Uterus (tissue), 4 donors: ENCODE results near the gene GGCX. TPM values are rescaled to one million over a fixed set of nuclear protein-coding genes. Genes with fewer than 3 reads are reported as not detected.

Experiments used
- DNase-seq, 2 donors: peaks; one replicate each; pipeline ENCODE4 v3.0.0-alpha.2; 2019 to 2020
- H3K27ac ChIP-seq, 2 donors: fragments of 200-600 bp; sonication (generic); 1 replicate in 1 of 2; 2 replicates in 1 of 2; pipeline ENCODE4 v1.5.1; 2016 to 2018
- H3K27me3 ChIP-seq, 2 donors: fragments of 200-600 bp; sonication (generic); one replicate each; pipeline ENCODE4 v1.5.1; 2018 to 2019; ENCODE audit warnings: control low read depth in 1 of 2
- H3K36me3 ChIP-seq, 2 donors: fragments of 200-600 bp; sonication (generic); one replicate each; pipeline ENCODE4 v1.5.1; 2019; ENCODE audit warnings: control low read depth in 1 of 2
- H3K4me1 ChIP-seq, 2 donors: fragments of 200-600 bp; sonication (generic); one replicate each; pipeline ENCODE4 v1.5.1; 2018 to 2019; ENCODE audit warnings: control low read depth in 1 of 2
- H3K4me3 ChIP-seq, 2 donors: fragments of 200-600 bp; sonication (generic); 1 replicate in 1 of 2; 2 replicates in 1 of 2; pipeline ENCODE4 v1.5.1; 2018 to 2019; ENCODE audit warnings: mild to moderate bottlenecking in 1 of 2
- H3K9me3 ChIP-seq, 2 donors: fragments of 200-600 bp; sonication (generic); one replicate each; pipeline ENCODE4 v1.5.1; 2019; ENCODE audit warnings: control low read depth in 1 of 2
- POLR2A ChIP-seq, 2 donors: fragments of 450-650 bp; IDR thresholded peaks; one replicate each; pipeline ENCODE4 v1.6.1; 2016; ENCODE audit warnings: antibody characterized with exemption in 2 of 2, mild to moderate bottlenecking in 1 of 2, moderate library complexity in 1 of 2
- intact Hi-C: fragments of 100-400 bp; cut with DNase I; formaldehyde crosslinking; loops from one replicate; pipeline ENCODE4 v1.15.1; 2023; ENCODE audit warnings: low total_unique reads
- total RNA-seq, 4 donors: library from RNA; depleted of rRNA in 3 of 4; stranded (reverse); fragments of >200 nt in 3 of 4; gene quantifications; one replicate each; pipeline versions ENCODE4 v1.1.0 to v1.2.4, GENCODE V29; 2014 to 2023
- TF ChIP-seq, protein P1 (sequence below), 4 experiments: fragments of 200-600 bp in 2 of 4; fragments of 450-650 bp in 2 of 4; sonication (generic) in 2 of 4; IDR thresholded peaks; one replicate each; pipeline ENCODE4 v1.5.1; 2016 to 2019; ENCODE audit warnings: antibody characterized with exemption in 4 of 4, mild to moderate bottlenecking in 2 of 4, moderate library complexity in 1 of 4
- donor health status: DM: yes; HTN: yes; CAD: no.

The GGCX gene
- total RNA-seq, 4 donors from 2014 or later, result 14.1 to 54.1 (median 37.9) TPM

- H3K9me3 ChIP-seq, result no peaks in the 10 kb centered on the region
- H3K4me3 ChIP-seq, result no peak overlapping the region
- intact Hi-C loops, result no loop called here
- no peaks in the 10 kb centered on the region for H3K36me3 ChIP-seq
- no peaks in the 10 kb centered on the region for H3K27me3 ChIP-seq
- H3K27ac ChIP-seq, result peak overlapping the region in 1 of 2 donors; percentile 35
- DNase-seq, result no peak
- peaks cover 0 to 6% of the 10 kb centered on the region in 2 donors for H3K4me1 ChIP-seq
- TF ChIP-seq, protein P1, sequence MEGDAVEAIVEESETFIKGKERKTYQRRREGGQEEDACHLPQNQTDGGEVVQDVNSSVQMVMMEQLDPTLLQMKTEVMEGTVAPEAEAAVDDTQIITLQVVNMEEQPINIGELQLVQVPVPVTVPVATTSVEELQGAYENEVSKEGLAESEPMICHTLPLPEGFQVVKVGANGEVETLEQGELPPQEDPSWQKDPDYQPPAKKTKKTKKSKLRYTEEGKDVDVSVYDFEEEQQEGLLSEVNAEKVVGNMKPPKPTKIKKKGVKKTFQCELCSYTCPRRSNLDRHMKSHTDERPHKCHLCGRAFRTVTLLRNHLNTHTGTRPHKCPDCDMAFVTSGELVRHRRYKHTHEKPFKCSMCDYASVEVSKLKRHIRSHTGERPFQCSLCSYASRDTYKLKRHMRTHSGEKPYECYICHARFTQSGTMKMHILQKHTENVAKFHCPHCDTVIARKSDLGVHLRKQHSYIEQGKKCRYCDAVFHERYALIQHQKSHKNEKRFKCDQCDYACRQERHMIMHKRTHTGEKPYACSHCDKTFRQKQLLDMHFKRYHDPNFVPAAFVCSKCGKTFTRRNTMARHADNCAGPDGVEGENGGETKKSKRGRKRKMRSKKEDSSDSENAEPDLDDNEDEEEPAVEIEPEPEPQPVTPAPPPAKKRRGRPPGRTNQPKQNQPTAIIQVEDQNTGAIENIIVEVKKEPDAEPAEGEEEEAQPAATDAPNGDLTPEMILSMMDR (IDR thresholded peaks at IDR 0.05), result no peak
- TF ChIP-seq POLR2A (IDR thresholded peaks at IDR 0.05), result no peak
Measured at GRCh38 chr2:85505551-85506238, 55.6 kb downstream of the GGCX start.

DNA sequence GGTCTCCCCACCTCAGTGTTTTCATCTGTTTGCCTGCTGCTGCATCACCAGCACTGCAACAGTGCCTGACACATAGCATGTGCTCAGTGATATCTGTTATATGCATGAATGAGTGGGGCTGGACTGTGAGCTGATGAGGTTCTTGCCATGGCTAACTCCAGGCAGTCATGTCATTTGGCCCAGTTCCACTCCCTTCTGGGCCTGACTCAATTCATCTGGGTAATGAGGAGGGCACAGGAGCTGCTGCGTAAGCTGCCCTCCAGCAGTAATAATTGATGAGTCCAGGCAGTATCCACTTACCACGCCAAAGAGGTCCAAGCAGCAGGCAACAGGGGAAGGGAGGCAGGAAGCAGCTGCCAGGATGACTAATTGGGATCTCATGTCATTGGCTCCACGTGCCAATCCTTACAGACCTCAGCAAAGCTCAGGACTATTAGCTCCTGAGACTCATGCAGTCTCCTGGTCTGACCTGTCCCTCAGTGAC is 56.5 kb downstream of the GGCX start:
- H3K27ac ChIP-seq, result no peak overlapping the region
- no peak overlapping the region for H3K4me3 ChIP-seq
- DNase-seq, result peak; percentile 26 to 33
- intact Hi-C loops, result no loop called here
- H3K9me3 ChIP-seq, result no peaks in the 10 kb centered on the region
- H3K4me1 ChIP-seq, result peaks cover 0 to 6% of the 10 kb centered on the region in 2 donors
- H3K36me3 ChIP-seq, result no peaks in the 10 kb centered on the region
- H3K27me3 ChIP-seq, result no peaks in the 10 kb centered on the region
- TF ChIP-seq, protein P1 (IDR thresholded peaks at IDR 0.05), result no peak
- TF ChIP-seq POLR2A (IDR thresholded peaks at IDR 0.05), result no peak

DNA sequence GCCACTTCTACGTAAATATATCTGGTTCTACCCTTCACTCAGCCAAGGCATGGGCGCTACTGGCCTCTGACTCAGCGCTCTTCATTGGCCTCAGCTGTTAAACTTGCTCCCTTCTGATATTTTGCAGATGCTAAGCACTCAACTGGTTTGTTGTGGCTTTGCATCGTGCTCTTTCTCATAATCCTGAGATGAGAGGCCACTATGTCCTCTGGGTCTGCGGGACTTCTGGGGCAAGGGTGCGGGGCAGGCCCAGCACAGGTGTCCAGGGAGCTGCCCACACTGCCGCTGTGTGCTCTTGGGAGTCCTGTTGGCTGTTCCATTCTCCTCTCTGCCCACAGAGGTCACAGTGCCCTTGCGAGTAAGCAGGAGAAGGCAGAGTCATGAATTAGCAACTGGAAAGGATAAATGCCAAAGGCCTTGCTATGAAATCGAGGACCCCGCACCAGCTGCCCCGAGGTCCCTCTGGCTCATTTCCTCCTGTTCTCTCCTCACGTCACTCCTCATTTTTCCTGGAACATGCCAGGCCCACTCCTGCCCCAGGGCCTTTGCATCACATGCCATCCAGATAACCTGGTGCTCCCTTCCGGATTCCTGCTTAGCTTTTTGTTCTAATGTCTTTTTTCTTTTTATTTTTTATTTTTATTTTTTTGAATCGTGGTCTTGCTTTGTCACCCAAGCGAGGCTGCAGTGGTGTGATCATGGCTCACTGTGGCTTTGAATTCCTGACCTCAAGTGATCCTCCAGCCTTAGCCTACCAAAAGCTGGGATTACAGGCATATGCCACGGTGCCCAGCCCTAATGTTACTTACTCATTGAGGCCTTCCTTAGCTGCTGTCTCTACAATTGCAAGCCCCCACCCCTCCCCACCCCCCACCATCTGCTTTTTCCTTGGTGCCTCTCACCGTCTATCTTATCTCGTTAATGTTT is 57.2 kb downstream of the GGCX start:
- H3K27ac ChIP-seq, result no peak overlapping the region
- TF ChIP-seq, protein P1 (IDR thresholded peaks at IDR 0.05), result no peak
- TF ChIP-seq POLR2A (IDR thresholded peaks at IDR 0.05), result no peak
- no peak for DNase-seq
- H3K27me3 ChIP-seq, result no peaks in the 10 kb centered on the region
- peaks cover 0 to 6% of the 10 kb centered on the region in 2 donors for H3K4me1 ChIP-seq
- H3K36me3 ChIP-seq, result no peaks in the 10 kb centered on the region
- intact Hi-C loops, result no loop called here
- no peak overlapping the region for H3K4me3 ChIP-seq
- H3K9me3 ChIP-seq, result no peaks in the 10 kb centered on the region

DNA sequence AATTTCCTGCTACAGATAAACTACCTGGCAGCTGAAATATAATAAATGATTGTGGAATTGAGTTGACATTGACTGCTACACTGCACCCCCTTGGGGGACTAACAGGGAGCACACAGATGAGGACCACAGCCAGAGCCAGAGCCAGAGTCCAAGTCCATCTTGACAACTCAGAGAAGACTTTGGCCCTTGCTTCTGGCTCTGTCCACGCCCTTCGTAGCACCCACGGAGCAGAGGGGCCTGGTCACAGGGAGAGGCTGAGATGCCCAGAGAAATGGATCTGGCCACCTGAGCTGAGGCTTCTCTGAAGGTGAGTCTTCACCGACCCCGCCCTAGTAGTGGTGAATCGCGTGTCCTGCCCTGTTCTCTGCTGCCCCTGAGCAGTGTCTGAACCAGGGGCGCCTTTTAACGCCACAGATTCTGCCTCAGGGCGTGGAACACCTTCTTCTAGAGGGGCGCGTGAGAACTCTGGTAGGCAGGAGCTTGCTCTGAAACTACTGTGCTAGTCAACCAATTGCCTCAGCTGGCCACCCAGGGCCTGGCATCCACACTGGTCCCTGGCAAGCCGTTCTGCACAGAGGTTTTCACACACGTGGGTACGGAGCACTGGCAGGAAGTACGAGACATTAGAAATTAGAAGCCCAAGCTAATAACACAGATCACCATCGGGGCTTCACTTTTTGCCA is 58.0 kb downstream of the GGCX start:
- no peaks in the 10 kb centered on the region for H3K9me3 ChIP-seq
- DNase-seq, result no peak
- H3K4me3 ChIP-seq, result no peak overlapping the region
- intact Hi-C loops, result no loop called here
- no peak overlapping the region for H3K27ac ChIP-seq
- TF ChIP-seq POLR2A (IDR thresholded peaks at IDR 0.05), result no peak
- TF ChIP-seq, protein P1 (IDR thresholded peaks at IDR 0.05), result no peak
- no peaks in the 10 kb centered on the region for H3K27me3 ChIP-seq
- H3K36me3 ChIP-seq, result no peaks in the 10 kb centered on the region
- H3K4me1 ChIP-seq, result peaks cover 0 to 6% of the 10 kb centered on the region in 2 donors
